Activated T-cell treated with anti-CD3 and anti-CD28 coated beads for 4 hours (primary cell): ENCODE measurements around the gene FDX1.

Source experiments
- DNase-seq: peaks from one replicate; pipeline ENCODE4 v3.0.0-alpha.2; 2020

FDX1 gene

GRCh38 chr11:110513259-110513801, 83.6 kb downstream of the FDX1 start:
- no peak for DNase-seq

GRCh38 chr11:110513846-110514437, 84.2 kb downstream of the FDX1 start:
- no peak for DNase-seq
